MM.1S (cell line): ENCODE results near the gene WIPF3.

Experiments used
- DNase-seq: peaks from one replicate; pipeline ENCODE4 v3.0.0-alpha.2; 2015
- H2AFZ ChIP-seq: fragments of 300-600 bp; sonication (generic); 2 replicates; pipeline ENCODE4 v1.6.0; 2016; ENCODE audit warnings: antibody characterized with exemption, low read length
- H3F3A ChIP-seq: fragments of 300-600 bp; sonication (generic); 2 replicates; pipeline ENCODE4 v1.6.1; 2016; ENCODE audit warnings: mild to moderate bottlenecking, antibody characterized with exemption, low read length, moderate library complexity, mixed read lengths; ENCODE audit not compliant: insufficient read depth
- H3K27ac ChIP-seq: fragments of 300-600 bp; sonication (generic); 2 replicates; pipeline ENCODE4 v1.5.1; 2016; ENCODE audit warnings: mild to moderate bottlenecking, low read length
- H3K27me3 ChIP-seq: fragments of 300-600 bp; sonication (generic); replicated peaks from 2 replicates; pipeline ENCODE4 v1.6.0; 2016; ENCODE audit warnings: low read length; ENCODE audit not compliant: insufficient read depth
- H3K36me3 ChIP-seq: fragments of 300-600 bp; sonication (generic); replicated peaks from 2 replicates; pipeline ENCODE4 v1.6.1; 2016; ENCODE audit warnings: mild to moderate bottlenecking, low read length, mixed read lengths; ENCODE audit not compliant: insufficient read depth
- H3K4me1 ChIP-seq: fragments of 300-600 bp; sonication (generic); 2 replicates; pipeline ENCODE4 v1.6.1; 2016; ENCODE audit warnings: low read length, mixed read lengths
- H3K4me2 ChIP-seq: fragments of 300-600 bp; sonication (generic); 2 replicates; pipeline ENCODE4 v1.6.0; 2016; ENCODE audit warnings: low read depth, low read length
- H3K4me3 ChIP-seq: fragments of 300-600 bp; sonication (generic); 2 replicates; pipeline ENCODE4 v1.5.1; 2016; ENCODE audit warnings: low read length, mixed read lengths
- H3K79me2 ChIP-seq: fragments of 300-600 bp; sonication (generic); 2 replicates; pipeline ENCODE4 v1.6.1; 2016; ENCODE audit warnings: mixed run types, low read length, mixed read lengths
- H3K9ac ChIP-seq: fragments of 300-600 bp; sonication (generic); 2 replicates; pipeline ENCODE4 v1.6.1; 2016; ENCODE audit warnings: low read length, mixed read lengths
- H3K9me2 ChIP-seq: fragments of 300-600 bp; sonication (generic); replicated peaks from 2 replicates; pipeline ENCODE4 v1.6.1; 2016; ENCODE audit warnings: mild to moderate bottlenecking, low read length, mixed read lengths; ENCODE audit not compliant: insufficient read depth
- H3K9me3 ChIP-seq: fragments of 300-600 bp; sonication (generic); replicated peaks from 2 replicates; pipeline ENCODE4 v1.6.1; 2016; ENCODE audit warnings: mild to moderate bottlenecking, low read length, mixed read lengths; ENCODE audit not compliant: insufficient read depth
- H4K20me1 ChIP-seq: fragments of 300-600 bp; sonication (generic); 2 replicates; pipeline ENCODE4 v1.6.1; 2016; ENCODE audit warnings: mild to moderate bottlenecking, low read length, moderate library complexity, mixed read lengths; ENCODE audit not compliant: insufficient read depth
- EZH2 ChIP-seq: fragments of 300-600 bp; sonication (generic); optimal IDR thresholded peaks from 2 replicates; pipeline ENCODE3; 2017; ENCODE audit warnings: low read depth, mild to moderate bottlenecking, antibody characterized with exemption, low read length, mixed read lengths
- EZH2phosphoT487 ChIP-seq: fragments of 300-600 bp; sonication (generic); IDR thresholded peaks from 2 replicates; pipeline ENCODE4 v1.6.1; 2018; ENCODE audit warnings: antibody characterized with exemption, low read length
- TF ChIP-seq, protein P1 (sequence below): fragments of 300-600 bp; sonication (generic); IDR thresholded peaks from 2 replicates; pipeline ENCODE4 v1.5.1; 2016; ENCODE audit warnings: antibody characterized with exemption, low read length, mixed read lengths

The WIPF3 gene

DNA sequence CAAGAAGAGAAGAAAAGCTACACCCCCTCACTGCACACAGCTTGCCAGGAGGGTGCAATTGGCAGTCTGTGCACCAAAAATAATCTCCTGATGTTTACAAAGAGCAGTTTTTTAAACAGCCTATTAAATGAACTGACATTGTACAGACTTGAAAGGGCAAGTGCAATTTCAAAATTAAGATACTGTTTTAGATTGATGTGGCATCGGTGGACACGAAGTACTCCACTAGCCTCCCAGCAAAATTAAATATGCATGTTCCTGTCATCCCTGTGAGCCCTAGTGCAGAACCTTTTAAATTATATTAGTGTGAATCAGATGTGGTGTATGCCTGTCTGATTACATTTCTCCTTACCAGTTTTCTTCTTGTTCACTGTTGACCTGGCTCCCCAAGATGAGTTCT lies 87.9 kb downstream of the WIPF3 start:
- Histone ChIP-seq H4K20me1 (no peaks in the 10 kb centered on the region), H3K9ac (no peak overlapping the region), H3K4me2 (no peak overlapping the region), H3K9me2 (no peaks in the 10 kb centered on the region), H3K36me3 (no peaks in the 10 kb centered on the region), H3K79me2 (no peaks in the 10 kb centered on the region), H2AFZ (no peak overlapping the region), H3K9me3 (no peaks in the 10 kb centered on the region), H3K27me3 (no peaks in the 10 kb centered on the region), H3K27ac (no peak overlapping the region), H3F3A (no peaks in the 10 kb centered on the region), H3K4me1 (no peaks in the 10 kb centered on the region), H3K4me3 (no peak overlapping the region)
- DNase-seq = no peak
- no peak for TF ChIP-seq EZH2
- TF ChIP-seq, protein P1, sequence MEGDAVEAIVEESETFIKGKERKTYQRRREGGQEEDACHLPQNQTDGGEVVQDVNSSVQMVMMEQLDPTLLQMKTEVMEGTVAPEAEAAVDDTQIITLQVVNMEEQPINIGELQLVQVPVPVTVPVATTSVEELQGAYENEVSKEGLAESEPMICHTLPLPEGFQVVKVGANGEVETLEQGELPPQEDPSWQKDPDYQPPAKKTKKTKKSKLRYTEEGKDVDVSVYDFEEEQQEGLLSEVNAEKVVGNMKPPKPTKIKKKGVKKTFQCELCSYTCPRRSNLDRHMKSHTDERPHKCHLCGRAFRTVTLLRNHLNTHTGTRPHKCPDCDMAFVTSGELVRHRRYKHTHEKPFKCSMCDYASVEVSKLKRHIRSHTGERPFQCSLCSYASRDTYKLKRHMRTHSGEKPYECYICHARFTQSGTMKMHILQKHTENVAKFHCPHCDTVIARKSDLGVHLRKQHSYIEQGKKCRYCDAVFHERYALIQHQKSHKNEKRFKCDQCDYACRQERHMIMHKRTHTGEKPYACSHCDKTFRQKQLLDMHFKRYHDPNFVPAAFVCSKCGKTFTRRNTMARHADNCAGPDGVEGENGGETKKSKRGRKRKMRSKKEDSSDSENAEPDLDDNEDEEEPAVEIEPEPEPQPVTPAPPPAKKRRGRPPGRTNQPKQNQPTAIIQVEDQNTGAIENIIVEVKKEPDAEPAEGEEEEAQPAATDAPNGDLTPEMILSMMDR = no peak
- TF ChIP-seq EZH2phosphoT487 = no peak

DNA sequence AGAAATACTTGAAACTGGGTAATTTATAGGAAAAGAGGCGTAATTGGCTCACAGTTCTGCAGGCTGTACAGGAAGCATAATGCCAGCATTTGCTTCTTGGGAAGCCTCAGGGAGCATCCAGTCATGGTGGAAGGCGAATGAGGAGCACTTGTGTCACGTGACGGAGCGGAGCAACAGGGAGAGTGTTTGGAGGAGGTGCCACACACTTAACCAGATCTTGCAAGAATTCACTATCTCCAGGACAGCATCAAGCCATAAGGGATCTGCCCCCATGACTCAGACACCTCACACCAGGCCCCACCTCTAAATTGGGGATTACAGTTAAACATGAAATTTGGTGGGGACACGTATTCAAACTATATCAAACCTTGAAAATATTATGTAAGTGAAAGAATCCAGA lies 89.3 kb downstream of the WIPF3 start:
- H3K36me3 ChIP-seq = no peaks in the 10 kb centered on the region
- no peak for DNase-seq
- H3K27me3 ChIP-seq = no peaks in the 10 kb centered on the region
- no peaks in the 10 kb centered on the region for H4K20me1 ChIP-seq
- no peak overlapping the region for H3K4me2 ChIP-seq
- no peak overlapping the region for H2AFZ ChIP-seq
- no peaks in the 10 kb centered on the region for H3K4me1 ChIP-seq
- no peaks in the 10 kb centered on the region for H3K9me2 ChIP-seq
- H3K4me3 ChIP-seq = no peak overlapping the region
- no peaks in the 10 kb centered on the region for H3F3A ChIP-seq
- no peak for TF ChIP-seq EZH2
- no peak for TF ChIP-seq EZH2phosphoT487
- TF ChIP-seq, protein P1 = no peak
- H3K79me2 ChIP-seq = no peaks in the 10 kb centered on the region
- H3K9me3 ChIP-seq = no peaks in the 10 kb centered on the region
- H3K9ac ChIP-seq = no peak overlapping the region
- no peak overlapping the region for H3K27ac ChIP-seq

DNA sequence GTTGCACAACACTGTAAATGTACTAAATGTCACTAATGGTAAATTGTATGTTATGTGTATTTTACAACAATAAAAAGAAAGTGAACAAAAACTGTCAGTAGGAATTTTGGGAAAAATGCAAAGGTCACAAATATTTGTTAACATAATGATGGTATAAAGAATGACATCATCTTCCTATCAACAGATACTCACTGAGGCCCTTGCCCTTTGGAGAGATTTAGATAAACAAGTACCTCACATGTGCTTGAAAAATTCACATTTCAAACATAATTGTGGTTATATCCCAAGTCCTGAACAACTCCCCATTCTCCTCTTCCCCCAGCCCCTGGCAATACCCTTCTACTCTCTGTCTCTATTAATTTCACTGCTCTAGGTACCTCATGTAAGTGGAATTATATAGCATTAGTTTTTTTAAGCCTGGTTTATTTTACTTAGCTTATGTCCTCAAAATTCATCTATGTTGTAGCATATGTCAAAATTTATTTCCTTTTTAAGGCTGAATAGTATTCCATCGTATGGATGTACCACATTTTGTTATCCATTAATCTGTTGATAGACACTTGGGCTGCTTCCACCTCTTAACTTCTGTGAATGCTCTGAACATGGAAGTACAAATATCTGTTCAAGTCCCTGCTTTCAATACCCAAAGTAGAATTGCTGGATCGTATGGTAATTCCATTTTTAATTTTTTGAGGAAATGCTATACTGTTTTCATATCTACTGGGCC lies 90.5 kb downstream of the WIPF3 start:
- Histone ChIP-seq H3K79me2 (no peaks in the 10 kb centered on the region), H3K9me3 (no peaks in the 10 kb centered on the region), H3F3A (no peaks in the 10 kb centered on the region), H3K36me3 (no peaks in the 10 kb centered on the region), H4K20me1 (no peaks in the 10 kb centered on the region), H3K4me3 (no peak overlapping the region), H3K4me2 (no peak overlapping the region), H3K27me3 (no peaks in the 10 kb centered on the region), H3K27ac (no peak overlapping the region), H3K4me1 (no peaks in the 10 kb centered on the region), H3K9me2 (no peaks in the 10 kb centered on the region), H2AFZ (no peak overlapping the region), H3K9ac (no peak overlapping the region)
- TF ChIP-seq EZH2 = no peak
- TF ChIP-seq EZH2phosphoT487 = no peak
- TF ChIP-seq, protein P1 = no peak
- DNase-seq = no peak
